Measurements from ENCODE around the gene ZNF532.

ZNF532 gene

DNA sequence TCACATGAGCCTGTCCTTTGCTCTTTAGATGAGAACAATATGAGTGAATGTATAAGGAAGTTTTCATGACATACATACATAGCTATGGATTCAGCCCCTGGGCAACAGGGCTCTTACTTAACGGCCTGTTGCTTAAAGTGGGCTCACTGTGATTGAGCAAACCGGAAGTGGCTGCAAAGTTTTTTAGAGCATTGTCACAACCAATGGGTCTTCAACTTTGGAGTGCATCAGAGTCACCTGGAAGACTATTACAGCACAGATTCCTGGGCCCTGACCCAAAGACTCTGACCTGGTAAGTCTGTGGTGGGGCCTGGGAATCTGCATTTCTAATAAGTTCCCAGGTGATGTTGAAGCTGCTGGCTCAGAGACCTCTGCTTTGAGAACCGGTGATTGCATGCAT lies 168.7 kb downstream of the ZNF532 start:
- Histone ChIP-seq H4K20me1 (ENCODE audit: insufficient read depth, low read length) (no peaks in the 10 kb centered on the region), H3F3A (ENCODE audit: insufficient read depth, low read length) (no peaks in the 10 kb centered on the region), H3K27me3 (ENCODE audit: insufficient read depth, low read length) (no peaks in the 10 kb centered on the region), H3K9me2 (ENCODE audit: low read depth, low read length) (no peaks in the 10 kb centered on the region), H3K4me2 (ENCODE audit: low read length) (no peak overlapping the region), H3K36me3 (ENCODE audit: insufficient read depth, low read length) (no peaks in the 10 kb centered on the region), H3K9ac (ENCODE audit: low read length) (no peak overlapping the region), H3K79me2 (ENCODE audit: insufficient read depth, low read length) (no peaks in the 10 kb centered on the region), H3K27ac (ENCODE audit: low read depth, low read length, poor library complexity, severe bottlenecking) (no peak overlapping the region), H3K9me3 (ENCODE audit: low read length) (no peaks in the 10 kb centered on the region), H3K4me3 (ENCODE audit: low read depth, low read length, poor library complexity, severe bottlenecking) (no peak overlapping the region), H2AFZ (ENCODE audit: low read length) (no peak overlapping the region), H3K4me1 (ENCODE audit: insufficient read depth, low read length, severe bottlenecking) (peaks cover 17% of the 10 kb centered on the region)
- TF ChIP-seq EZH2 (IDR thresholded peaks at IDR 0.05; ENCODE audit: borderline replicate concordance, low read length) (no peak), CTCF (IDR thresholded peaks at IDR 0.05; ENCODE audit: low read length) (no peak)

- no peaks in the 10 kb centered on the region for H3K27me3 ChIP-seq (ENCODE audit: insufficient read depth, low read length)
- H3K9me3 ChIP-seq (ENCODE audit: low read length) = no peaks in the 10 kb centered on the region
- no peak overlapping the region for H3K27ac ChIP-seq (ENCODE audit: low read depth, low read length, poor library complexity, severe bottlenecking)
- H3K79me2 ChIP-seq (ENCODE audit: insufficient read depth, low read length) = no peaks in the 10 kb centered on the region
- no peaks in the 10 kb centered on the region for H3K9me2 ChIP-seq (ENCODE audit: low read depth, low read length)
- no peak overlapping the region for H3K4me3 ChIP-seq (ENCODE audit: low read depth, low read length, poor library complexity, severe bottlenecking)
- no peak overlapping the region for H3K4me2 ChIP-seq (ENCODE audit: low read length)
- H2AFZ ChIP-seq (ENCODE audit: low read length) = no peak overlapping the region
- no peak overlapping the region for H3K9ac ChIP-seq (ENCODE audit: low read length)
- H3K4me1 ChIP-seq (ENCODE audit: insufficient read depth, low read length, severe bottlenecking) = peaks cover 17% of the 10 kb centered on the region
- H4K20me1 ChIP-seq (ENCODE audit: insufficient read depth, low read length) = no peaks in the 10 kb centered on the region
- H3K36me3 ChIP-seq (ENCODE audit: insufficient read depth, low read length) = no peaks in the 10 kb centered on the region
- TF ChIP-seq CTCF (IDR thresholded peaks at IDR 0.05; ENCODE audit: low read length) (no peak), EZH2 (IDR thresholded peaks at IDR 0.05; ENCODE audit: borderline replicate concordance, low read length) (no peak)
- no peaks in the 10 kb centered on the region for H3F3A ChIP-seq (ENCODE audit: insufficient read depth, low read length)
Observed at GRCh38 chr18:59033974-59034373, 169.3 kb downstream of the ZNF532 start.

GRCh38 chr18:59035591-59035990 lies 170.9 kb downstream of the ZNF532 start:
- no peaks in the 10 kb centered on the region for H3K36me3 ChIP-seq (ENCODE audit: insufficient read depth, low read length)
- no peak overlapping the region for H3K4me2 ChIP-seq (ENCODE audit: low read length)
- TF ChIP-seq CTCF (IDR thresholded peaks at IDR 0.05; ENCODE audit: low read length) = no peak
- TF ChIP-seq EZH2 (IDR thresholded peaks at IDR 0.05; ENCODE audit: borderline replicate concordance, low read length) = no peak
- no peaks in the 10 kb centered on the region for H3K27me3 ChIP-seq (ENCODE audit: insufficient read depth, low read length)
- H3K27ac ChIP-seq (ENCODE audit: low read depth, low read length, poor library complexity, severe bottlenecking) = no peak overlapping the region
- no peak overlapping the region for H3K9ac ChIP-seq (ENCODE audit: low read length)
- H3K79me2 ChIP-seq (ENCODE audit: insufficient read depth, low read length) = no peaks in the 10 kb centered on the region
- no peak overlapping the region for H2AFZ ChIP-seq (ENCODE audit: low read length)
- peaks cover 12% of the 10 kb centered on the region for H3K4me1 ChIP-seq (ENCODE audit: insufficient read depth, low read length, severe bottlenecking)
- H4K20me1 ChIP-seq (ENCODE audit: insufficient read depth, low read length) = no peaks in the 10 kb centered on the region
- no peak overlapping the region for H3K4me3 ChIP-seq (ENCODE audit: low read depth, low read length, poor library complexity, severe bottlenecking)
- H3K9me3 ChIP-seq (ENCODE audit: low read length) = no peaks in the 10 kb centered on the region
- no peaks in the 10 kb centered on the region for H3F3A ChIP-seq (ENCODE audit: insufficient read depth, low read length)
- no peaks in the 10 kb centered on the region for H3K9me2 ChIP-seq (ENCODE audit: low read depth, low read length)

All from OCI-LY1 (cell line).